Activated naive CD8-positive, alpha-beta T cell treated with anti-CD3 and anti-CD28 coated beads, Interleukin-2, amount 10 ng/mL, durations not matched to agents 7 days and 5 days (primary cell): ENCODE results near the gene DUSP5. TPM values are rescaled to one million over a fixed set of nuclear protein-coding genes. Genes with fewer than 3 reads are reported as not detected.
A peak's percentile ranks its signal among the peaks of the same experiment; 100 is the strongest.
"Not testable (repeated sequence)": the region's sequence is repeated elsewhere in the genome, so short reads cannot be mapped to it uniquely, and the experiment has no call there.

ENCODE experiments used
- ATAC-seq: fragments of 150-1000 bp; cut with Tn5 transposase; one replicate; pipeline ENCODE4 v1.10.0; 2021; ENCODE audit warnings: low read depth, moderate library complexity
- POLR2A ChIA-PET: fragments of 350-600 bp; sonication (Branson Sonifier 250); formaldehyde crosslinking; loops from one replicate; lab custom pipeline; 2021; ENCODE audit warnings: antibody characterized with exemption; lab: Charles Lee
- DNase-seq: peaks from one replicate; pipeline ENCODE4 v3.0.0; 2021
- H3K27ac Mint-ChIP-seq: one replicate; pipeline ENCODE4 v1.8.0; 2022; ENCODE audit warnings: mild to moderate bottlenecking, mixed read lengths
- H3K27me3 Mint-ChIP-seq: one replicate; pipeline ENCODE4 v1.8.0; 2022; ENCODE audit warnings: mild to moderate bottlenecking, moderate library complexity, mixed read lengths
- H3K36me3 Mint-ChIP-seq: one replicate; pipeline ENCODE4 v1.8.0; 2021; ENCODE audit warnings: mild to moderate bottlenecking, mixed read lengths
- H3K4me1 Mint-ChIP-seq: one replicate; pipeline ENCODE4 v1.8.0; 2021; ENCODE audit warnings: mixed read lengths
- H3K4me3 Mint-ChIP-seq: one replicate; pipeline ENCODE4 v1.8.0; 2022; ENCODE audit warnings: mild to moderate bottlenecking, moderate library complexity, mixed read lengths
- H3K9me3 Mint-ChIP-seq: one replicate; pipeline ENCODE4 v1.8.0; 2021; ENCODE audit warnings: mixed read lengths
- total RNA-seq, 2 experiments: library from RNA; stranded (reverse); gene quantifications; one replicate each; pipeline ENCODE4 v1.2.3, GENCODE V29; 2021

DUSP5 gene
- total RNA-seq, 2 experiments from 2014 or later = 23.1 to 24.3 TPM

- H3K27me3 Mint-ChIP-seq = no peaks in the 10 kb centered on the region
- POLR2A ChIA-PET = no interaction called here
- DNase-seq (no peak), ATAC-seq (no peak)
- peaks cover 10% of the 10 kb centered on the region for H3K36me3 Mint-ChIP-seq
- no peak overlapping the region for H3K27ac Mint-ChIP-seq
- no peak overlapping the region for H3K4me3 Mint-ChIP-seq
- no peaks in the 10 kb centered on the region for H3K9me3 Mint-ChIP-seq
- peaks cover 37% of the 10 kb centered on the region for H3K4me1 Mint-ChIP-seq
These were observed 27.1 kb downstream of the DUSP5 start for GRCh38 chr10:110524859-110525232.

- Mint-ChIP-seq H3K27me3 (no peaks in the 10 kb centered on the region), H3K9me3 (no peaks in the 10 kb centered on the region), H3K4me3 (no peak overlapping the region), H3K27ac (no peak overlapping the region), H3K4me1 (peaks cover 36% of the 10 kb centered on the region), H3K36me3 (peaks cover 7% of the 10 kb centered on the region)
- no peak for ATAC-seq
- POLR2A ChIA-PET = no interaction called here
- DNase-seq = no peak
These were observed 27.9 kb downstream of the DUSP5 start for GRCh38 chr10:110525349-110526260.

GRCh38 chr10:110527731-110528171 is 30.0 kb downstream of the DUSP5 start:
- peaks cover 3% of the 10 kb centered on the region for H3K27me3 Mint-ChIP-seq
- H3K9me3 Mint-ChIP-seq = no peaks in the 10 kb centered on the region
- peaks cover 34% of the 10 kb centered on the region for H3K4me1 Mint-ChIP-seq
- POLR2A ChIA-PET = no interaction called here
- ATAC-seq = no peak
- no peak for DNase-seq
- H3K4me3 Mint-ChIP-seq = no peak overlapping the region
- H3K36me3 Mint-ChIP-seq = peaks cover 6% of the 10 kb centered on the region
- H3K27ac Mint-ChIP-seq = peak overlapping the region; percentile 20

GRCh38 chr10:110528224-110528996 is 30.7 kb downstream of the DUSP5 start:
- no peak for ATAC-seq
- POLR2A ChIA-PET = no interaction called here
- peaks cover 34% of the 10 kb centered on the region for H3K4me1 Mint-ChIP-seq
- H3K4me3 Mint-ChIP-seq = no peak overlapping the region
- peaks cover 3% of the 10 kb centered on the region for H3K27me3 Mint-ChIP-seq
- H3K27ac Mint-ChIP-seq = peak overlapping the region; percentile 72
- no peak for DNase-seq
- no peaks in the 10 kb centered on the region for H3K9me3 Mint-ChIP-seq
- peaks cover 5% of the 10 kb centered on the region for H3K36me3 Mint-ChIP-seq

GRCh38 chr10:110528997-110529524 is 31.4 kb downstream of the DUSP5 start:
- Mint-ChIP-seq H3K4me1 (peaks cover 32% of the 10 kb centered on the region), H3K4me3 (peak overlapping the region; percentile 44), H3K27ac (peak overlapping the region; percentile 72)
- H3K36me3 Mint-ChIP-seq, H3K27me3 Mint-ChIP-seq, H3K9me3 Mint-ChIP-seq, DNase-seq, POLR2A ChIA-PET: not testable (repeated sequence)
- peak; percentile 49 for ATAC-seq

GRCh38 chr10:110529596-110530011 is 31.9 kb downstream of the DUSP5 start:
- H3K4me3 Mint-ChIP-seq = peak overlapping the region; percentile 55
- no peak for DNase-seq

GRCh38 chr10:110530131-110530831 is 32.6 kb downstream of the DUSP5 start:
- Mint-ChIP-seq H3K36me3 (no peaks in the 10 kb centered on the region), H3K9me3 (no peaks in the 10 kb centered on the region), H3K27me3 (peaks cover 5% of the 10 kb centered on the region), H3K4me3 (peak overlapping the region; percentile 28), H3K4me1 (peaks cover 35% of the 10 kb centered on the region), H3K27ac (no peak overlapping the region)
- POLR2A ChIA-PET = interaction anchor here (1.6 kb wide), 1 partner anchor 29 kb away, joined by 4 read pairs; no protein-coding TSS in a partner anchor
- DNase-seq = no peak
- peak; percentile 28 for ATAC-seq

More at GRCh38 chr10:110529596-110530011, 31.9 kb downstream of the DUSP5 start:
- Mint-ChIP-seq H3K9me3 (no peaks in the 10 kb centered on the region), H3K27me3 (peaks cover 4% of the 10 kb centered on the region), H3K4me1 (peaks cover 33% of the 10 kb centered on the region), H3K27ac (peak overlapping the region; percentile 51), H3K36me3 (no peaks in the 10 kb centered on the region)
- ATAC-seq = no peak
- POLR2A ChIA-PET = no interaction called here

GRCh38 chr10:110531687-110532086 is 34.0 kb downstream of the DUSP5 start:
- DNase-seq (no peak), ATAC-seq (no peak)
- POLR2A ChIA-PET = interaction anchor here (0.6 to 1.6 kb wide), 2 partner anchors 31 to 81 kb away, joined by 4 read pairs; no protein-coding TSS in a partner anchor
- Mint-ChIP-seq H3K4me1 (peaks cover 45% of the 10 kb centered on the region), H3K27me3 (peaks cover 5% of the 10 kb centered on the region), H3K9me3 (no peaks in the 10 kb centered on the region), H3K4me3 (no peak overlapping the region), H3K36me3 (no peaks in the 10 kb centered on the region), H3K27ac (no peak overlapping the region)

GRCh38 chr10:110532628-110533027 is 34.9 kb downstream of the DUSP5 start:
- H3K4me3 Mint-ChIP-seq, DNase-seq, H3K27me3 Mint-ChIP-seq, H3K36me3 Mint-ChIP-seq, ATAC-seq, POLR2A ChIA-PET, H3K9me3 Mint-ChIP-seq, H3K27ac Mint-ChIP-seq: not testable (repeated sequence)
- peaks cover 53% of the 10 kb centered on the region for H3K4me1 Mint-ChIP-seq

GRCh38 chr10:110533149-110533548 is 35.4 kb downstream of the DUSP5 start:
- POLR2A ChIA-PET = no interaction called here
- ATAC-seq (no peak), DNase-seq (no peak)
- Mint-ChIP-seq H3K27ac (no peak overlapping the region), H3K36me3 (no peaks in the 10 kb centered on the region), H3K4me3 (no peak overlapping the region), H3K9me3 (no peaks in the 10 kb centered on the region), H3K27me3 (peaks cover 5% of the 10 kb centered on the region), H3K4me1 (peaks cover 49% of the 10 kb centered on the region)

GRCh38 chr10:110534571-110534970 is 36.9 kb downstream of the DUSP5 start:
- POLR2A ChIA-PET = no interaction called here
- no peak for DNase-seq
- peak overlapping the region; percentile 11 for H3K4me3 Mint-ChIP-seq
- no peak for ATAC-seq
- H3K36me3 Mint-ChIP-seq = no peaks in the 10 kb centered on the region
- peak overlapping the region; percentile 8 for H3K27ac Mint-ChIP-seq
- H3K4me1 Mint-ChIP-seq = peaks cover 37% of the 10 kb centered on the region
- peaks cover 5% of the 10 kb centered on the region for H3K27me3 Mint-ChIP-seq
- H3K9me3 Mint-ChIP-seq = no peaks in the 10 kb centered on the region

GRCh38 chr10:110535958-110536891 is 38.5 kb downstream of the DUSP5 start:
- peak overlapping the region; percentile 66 for H3K4me3 Mint-ChIP-seq
- peak overlapping the region; percentile 43 for H3K27ac Mint-ChIP-seq
- H3K9me3 Mint-ChIP-seq = no peaks in the 10 kb centered on the region
- peaks cover 39% of the 10 kb centered on the region for H3K4me1 Mint-ChIP-seq
- ATAC-seq (peak; percentile 88), DNase-seq (peak; percentile 49)
- POLR2A ChIA-PET = interaction anchor here (1.4 kb wide), 1 partner anchor 23 kb away, joined by 3 read pairs; no protein-coding TSS in a partner anchor
- no peaks in the 10 kb centered on the region for H3K36me3 Mint-ChIP-seq
- H3K27me3 Mint-ChIP-seq = peaks cover 2% of the 10 kb centered on the region
